ENCODE data around the gene PUM1. TPM values are rescaled to one million over a fixed set of nuclear protein-coding genes. Genes with fewer than 3 reads are reported as not detected.

Gene PUM1
- total and polyA plus RNA-seq, 2 of the 4 experiments (the other 2 are of a cell fraction), result 75.4 to 137 TPM

DNA sequence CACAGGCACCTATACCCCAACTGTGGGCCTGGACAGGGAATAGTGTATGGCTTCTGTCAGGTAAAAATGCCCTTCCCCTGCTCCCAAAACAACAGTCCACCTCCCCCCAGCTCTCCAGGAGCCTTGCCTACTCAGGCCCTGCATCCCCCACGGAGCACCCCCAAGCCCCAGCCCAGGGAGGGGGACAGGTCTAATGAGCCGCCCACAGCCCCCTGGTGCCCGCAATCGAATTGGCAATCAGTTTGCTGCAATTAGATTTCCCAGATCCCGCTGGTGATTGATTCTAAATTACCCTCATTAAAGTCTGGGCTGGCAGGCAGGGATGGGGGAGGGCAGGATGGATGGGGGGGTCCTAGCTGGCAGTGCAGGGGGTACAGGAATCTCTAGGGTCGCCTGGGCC is 165.0 kb downstream of the PUM1 start:
- Histone ChIP-seq H2BK20ac (ENCODE audit: low read depth, low read length) (no peak overlapping the region), H3K27ac (ENCODE audit: insufficient read depth, low read length) (no peak overlapping the region), H2BK120ac (ENCODE audit: low read depth, low read length) (no peak overlapping the region), H3K14ac (replicated peaks; ENCODE audit: low read depth, low read length) (no peak overlapping the region), H3K56ac (ENCODE audit: extremely low read depth, insufficient read depth, low read length) (no peak overlapping the region), H3K4me1 (ENCODE audit: control insufficient read depth, insufficient read depth, low read length) (peaks cover 38% of the 10 kb centered on the region), H4K5ac (ENCODE audit: low read depth, low read length) (no peak overlapping the region), H3K23ac (ENCODE audit: low read depth, low read length) (no peak overlapping the region), H3K9me1 (ENCODE audit: insufficient read depth, low read length) (peaks cover 31% of the 10 kb centered on the region), H2AK5ac (ENCODE audit: low read depth, low read length) (no peak overlapping the region), H3K4me3 (ENCODE audit: insufficient read depth, low read depth, low read length) (no peak overlapping the region), H4K91ac (ENCODE audit: insufficient read depth, low read depth, low read length) (no peak overlapping the region), H3K79me1 (ENCODE audit: low read depth in 1 of 2, low read length in 2 of 2) (peaks cover 57 to 93% of the 10 kb centered on the region in 2 experiments), H2BK5ac (ENCODE audit: low read depth, low read length, poor library complexity, severe bottlenecking) (no peak overlapping the region), H4K20me1 (ENCODE audit: insufficient read depth, low read length) (peaks cover 87% of the 10 kb centered on the region), H3K36me3 (ENCODE audit: control insufficient read depth, insufficient read depth, low read length) (0 out of 2 replicates have a peak, but pooled peaks cover 2% of the 10 kb centered on the region), H3K4me2 (ENCODE audit: low read depth, low read length) (no peak overlapping the region), H3K4ac (ENCODE audit: low read depth, low read length) (no peak overlapping the region), H3K9me3 (ENCODE audit: control insufficient read depth, insufficient read depth, low read length) (no peaks in the 10 kb centered on the region), H4K8ac (ENCODE audit: low read depth in 2 of 2, low read length in 2 of 2) (no peak overlapping the region), H2AK9ac (replicated peaks; ENCODE audit: low read depth, low read length, poor library complexity) (no peak overlapping the region), H3K27me3 (ENCODE audit: control insufficient read depth, insufficient read depth, low read length) (no peaks in the 10 kb centered on the region), H3K18ac (ENCODE audit: low read depth, low read length) (no peak overlapping the region), H3K9ac (ENCODE audit: low read depth, low read length) (no peak overlapping the region), H2AFZ (replicated peaks; ENCODE audit: low read length, poor library complexity) (no peak overlapping the region), H2BK15ac (ENCODE audit: low read depth, low read length) (no peak overlapping the region)
- no peak for TF ChIP-seq MAZ (IDR thresholded peaks at IDR 0.05; ENCODE audit: borderline replicate concordance, low read depth, low read length)
- TF ChIP-seq, protein P1, sequence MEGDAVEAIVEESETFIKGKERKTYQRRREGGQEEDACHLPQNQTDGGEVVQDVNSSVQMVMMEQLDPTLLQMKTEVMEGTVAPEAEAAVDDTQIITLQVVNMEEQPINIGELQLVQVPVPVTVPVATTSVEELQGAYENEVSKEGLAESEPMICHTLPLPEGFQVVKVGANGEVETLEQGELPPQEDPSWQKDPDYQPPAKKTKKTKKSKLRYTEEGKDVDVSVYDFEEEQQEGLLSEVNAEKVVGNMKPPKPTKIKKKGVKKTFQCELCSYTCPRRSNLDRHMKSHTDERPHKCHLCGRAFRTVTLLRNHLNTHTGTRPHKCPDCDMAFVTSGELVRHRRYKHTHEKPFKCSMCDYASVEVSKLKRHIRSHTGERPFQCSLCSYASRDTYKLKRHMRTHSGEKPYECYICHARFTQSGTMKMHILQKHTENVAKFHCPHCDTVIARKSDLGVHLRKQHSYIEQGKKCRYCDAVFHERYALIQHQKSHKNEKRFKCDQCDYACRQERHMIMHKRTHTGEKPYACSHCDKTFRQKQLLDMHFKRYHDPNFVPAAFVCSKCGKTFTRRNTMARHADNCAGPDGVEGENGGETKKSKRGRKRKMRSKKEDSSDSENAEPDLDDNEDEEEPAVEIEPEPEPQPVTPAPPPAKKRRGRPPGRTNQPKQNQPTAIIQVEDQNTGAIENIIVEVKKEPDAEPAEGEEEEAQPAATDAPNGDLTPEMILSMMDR (conservative IDR thresholded peaks at IDR 0.05; ENCODE audit: low read depth, low read length), result no peak
- ChIA-PET CTCF (no interaction called here), POLR2A (ENCODE audit: unreplicated experiment) (no interaction called here)
- intact Hi-C loops (cut with micrococcal nuclease), result no loop called here
- in situ Hi-C loops (cut with MboI; ENCODE audit: low sequenced_read_pairs), result no loop called here
- no peak for ATAC-seq (ENCODE audit: low read depth)
- DNase-seq, result no peak
- dilution Hi-C loops (cut with HindIII; ENCODE audit: low sequenced_read_pairs, unreplicated experiment), result loop anchor here (25.0 kb wide), 1 partner anchor 88 kb away; no protein-coding TSS in a partner anchor
- no TSS peak for BruUV-seq (replicated peaks)
- 100% methylated on average over 3 of the region's 6 CpGs; no CpG with 5 or more reads in 1 of the 2 experiments for WGBS, 2 experiments (ENCODE audit: extremely low coverage in 2 of 2, insufficient read length in 1 of 2)

Data from IMR-90 (cell line).